Measurements from ENCODE around the gene CPNE4.

CPNE4 gene

DNA sequence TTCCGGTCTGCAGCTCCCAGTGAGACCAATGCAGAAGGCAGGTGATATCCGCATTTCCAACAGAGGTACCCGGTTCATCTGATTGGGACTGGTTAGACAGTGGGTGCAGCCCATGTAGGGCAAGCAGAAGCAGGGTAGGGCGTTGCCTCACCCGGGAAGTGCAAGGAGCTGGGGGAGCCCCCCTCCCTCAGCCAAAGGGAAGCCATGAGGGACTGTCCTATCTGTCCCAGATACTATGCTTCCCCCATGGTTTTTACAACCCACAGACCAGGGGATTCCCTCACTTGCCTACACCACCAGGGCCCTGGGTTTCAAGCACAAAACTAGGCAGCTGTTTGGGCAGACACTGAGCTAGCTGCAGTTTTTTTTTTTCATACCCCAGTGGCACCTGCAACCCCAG is 71.8 kb downstream of the CPNE4 start:
- H3K36me3 ChIP-seq (ENCODE audit: insufficient read depth, low read length) = no peaks in the 10 kb centered on the region
- TF ChIP-seq EZH2 (IDR thresholded peaks at IDR 0.05) (no peak), FOXP2 (optimal IDR thresholded peaks at IDR 0.05; ENCODE audit: control extremely low read depth, extremely low read length, insufficient read depth) (no peak), POLR2AphosphoS5 (IDR thresholded peaks at IDR 0.05; ENCODE audit: borderline replicate concordance, low read depth, low read length) (no peak)
- H3K9ac ChIP-seq (ENCODE audit: insufficient read length) = no peak overlapping the region
- no peak for DNase-seq (ENCODE audit: low read depth, low spot score)
- no peak overlapping the region for H3K27ac ChIP-seq
- H3K4me3 ChIP-seq = no peak overlapping the region
- H3K9me3 ChIP-seq (ENCODE audit: low read depth, low read length) = no peaks in the 10 kb centered on the region

DNA sequence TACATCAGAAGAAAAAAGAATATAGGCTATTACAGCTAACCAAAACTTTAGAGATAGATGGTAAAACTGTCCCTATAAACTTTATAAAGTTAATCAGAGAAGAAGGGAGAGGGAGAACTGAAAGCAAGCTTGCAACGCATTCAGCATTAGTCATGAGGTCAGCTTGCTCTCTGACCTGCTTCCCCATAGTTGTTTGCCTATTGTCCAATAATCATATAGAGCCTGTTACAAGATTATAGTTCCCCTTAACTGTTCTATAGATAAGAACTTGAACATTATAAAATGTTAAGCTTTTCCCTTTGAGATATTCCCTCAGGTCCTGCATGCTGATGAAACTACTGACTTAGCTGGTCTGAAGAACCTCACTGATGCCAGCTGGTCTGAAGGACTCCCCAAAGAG is 74.5 kb downstream of the CPNE4 start:
- no peaks in the 10 kb centered on the region for H3K9me3 ChIP-seq (ENCODE audit: low read depth, low read length)
- no peaks in the 10 kb centered on the region for H3K36me3 ChIP-seq (ENCODE audit: insufficient read depth, low read length)
- H3K4me3 ChIP-seq = no peak overlapping the region
- TF ChIP-seq FOXP2 (optimal IDR thresholded peaks at IDR 0.05; ENCODE audit: control extremely low read depth, extremely low read length, insufficient read depth) (no peak), POLR2AphosphoS5 (IDR thresholded peaks at IDR 0.05; ENCODE audit: borderline replicate concordance, low read depth, low read length) (no peak), EZH2 (IDR thresholded peaks at IDR 0.05) (no peak)
- no peak for DNase-seq (ENCODE audit: low read depth, low spot score)
- no peak overlapping the region for H3K27ac ChIP-seq
- H3K9ac ChIP-seq (ENCODE audit: insufficient read length) = no peak overlapping the region

DNA sequence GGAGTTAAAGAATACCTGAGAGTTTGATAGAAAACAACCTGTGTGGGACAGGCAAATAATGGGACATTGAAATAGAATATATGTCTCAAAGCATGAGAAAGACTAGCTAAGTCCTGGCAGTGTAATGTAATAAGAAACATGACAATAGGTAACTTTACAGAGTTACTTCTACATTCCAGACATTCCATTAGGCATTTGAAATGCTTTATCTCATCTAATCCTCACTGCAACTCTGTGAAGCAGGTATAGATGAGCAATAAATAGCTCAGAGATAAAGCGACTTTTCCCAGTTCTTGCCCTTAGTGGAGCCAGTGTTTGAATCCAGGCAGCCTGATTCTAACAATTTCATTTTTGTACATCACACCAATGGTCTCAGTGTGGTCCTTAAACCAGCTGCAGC is 76.8 kb downstream of the CPNE4 start:
- Histone ChIP-seq H3K9me3 (ENCODE audit: low read depth, low read length) (no peaks in the 10 kb centered on the region), H3K9ac (ENCODE audit: insufficient read length) (no peak overlapping the region), H3K4me3 (no peak overlapping the region), H3K36me3 (ENCODE audit: insufficient read depth, low read length) (no peaks in the 10 kb centered on the region), H3K27ac (no peak overlapping the region)
- TF ChIP-seq EZH2 (IDR thresholded peaks at IDR 0.05) (no peak), FOXP2 (optimal IDR thresholded peaks at IDR 0.05; ENCODE audit: control extremely low read depth, extremely low read length, insufficient read depth) (no peak), POLR2AphosphoS5 (IDR thresholded peaks at IDR 0.05; ENCODE audit: borderline replicate concordance, low read depth, low read length) (no peak)
- no peak for DNase-seq (ENCODE audit: low read depth, low spot score)

DNA sequence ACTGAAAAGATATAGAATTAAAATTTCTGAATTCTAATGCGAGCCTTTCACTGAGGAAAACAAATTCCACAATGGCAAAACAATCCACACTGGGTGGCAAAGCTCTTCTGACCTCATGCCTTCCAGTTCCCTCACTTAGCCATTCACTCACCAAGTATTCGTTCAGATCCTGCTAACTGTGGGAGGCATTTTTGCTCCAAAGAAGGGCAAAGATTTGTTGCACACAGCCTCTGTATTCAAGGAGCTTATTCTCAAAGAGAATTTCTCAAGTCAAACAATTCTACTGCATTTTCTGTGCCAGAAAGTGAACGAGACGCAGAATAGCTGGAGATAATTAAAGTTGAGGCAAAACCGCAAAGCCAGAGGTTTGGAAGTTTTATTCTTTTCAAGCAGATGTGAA is 77.3 kb downstream of the CPNE4 start:
- Histone ChIP-seq H3K4me3 (no peak overlapping the region), H3K27ac (no peak overlapping the region), H3K9ac (ENCODE audit: insufficient read length) (no peak overlapping the region), H3K36me3 (ENCODE audit: insufficient read depth, low read length) (no peaks in the 10 kb centered on the region), H3K9me3 (ENCODE audit: low read depth, low read length) (no peaks in the 10 kb centered on the region)
- no peak for TF ChIP-seq POLR2AphosphoS5 (IDR thresholded peaks at IDR 0.05; ENCODE audit: borderline replicate concordance, low read depth, low read length)
- no peak for TF ChIP-seq FOXP2 (optimal IDR thresholded peaks at IDR 0.05; ENCODE audit: control extremely low read depth, extremely low read length, insufficient read depth)
- TF ChIP-seq EZH2 (IDR thresholded peaks at IDR 0.05) = no peak
- no peak for DNase-seq (ENCODE audit: low read depth, low spot score)

DNA sequence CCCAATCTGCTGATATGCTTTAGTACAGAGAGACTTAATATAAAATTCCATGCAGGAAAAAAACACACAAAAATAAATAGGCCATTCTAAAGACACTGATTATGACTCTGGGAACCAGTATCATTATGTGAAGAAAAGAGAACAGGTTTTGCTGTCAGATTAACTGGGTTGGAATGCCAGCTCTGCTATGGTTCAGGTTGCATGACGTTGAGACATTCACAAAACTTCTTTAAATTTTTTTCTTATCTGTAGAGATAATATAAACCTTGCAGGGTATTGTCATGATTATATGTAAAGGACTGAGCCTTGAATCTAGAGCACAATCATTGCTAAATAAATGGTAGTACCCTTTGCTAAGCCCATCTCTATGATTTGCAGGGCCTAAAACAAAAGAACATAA is 86.0 kb downstream of the CPNE4 start:
- Histone ChIP-seq H3K36me3 (ENCODE audit: insufficient read depth, low read length) (no peaks in the 10 kb centered on the region), H3K4me3 (no peak overlapping the region), H3K27ac (no peak overlapping the region), H3K9ac (ENCODE audit: insufficient read length) (no peak overlapping the region), H3K9me3 (ENCODE audit: low read depth, low read length) (no peaks in the 10 kb centered on the region)
- DNase-seq (ENCODE audit: low read depth, low spot score) = no peak
- TF ChIP-seq EZH2 (IDR thresholded peaks at IDR 0.05) (no peak), POLR2AphosphoS5 (IDR thresholded peaks at IDR 0.05; ENCODE audit: borderline replicate concordance, low read depth, low read length) (no peak), FOXP2 (optimal IDR thresholded peaks at IDR 0.05; ENCODE audit: control extremely low read depth, extremely low read length, insufficient read depth) (no peak)

DNA sequence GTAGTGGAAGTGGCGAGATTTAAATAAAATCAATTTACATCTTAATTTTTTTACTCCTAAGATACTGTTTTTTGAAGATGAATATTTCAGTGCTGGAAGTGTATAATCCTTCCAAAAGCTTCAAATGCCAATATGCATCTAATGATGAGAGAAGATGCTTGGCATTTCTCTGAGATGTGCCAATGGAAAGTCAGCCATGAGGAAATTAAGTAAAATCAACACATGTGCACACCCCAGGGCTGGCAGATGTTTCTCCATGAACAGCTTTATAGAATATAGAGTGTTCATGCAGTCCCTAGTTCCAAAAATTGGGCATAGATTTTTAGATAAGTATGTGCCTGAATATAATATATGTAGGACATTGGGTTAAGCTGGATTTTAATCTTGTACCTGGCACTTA is 90.1 kb downstream of the CPNE4 start:
- Histone ChIP-seq H3K9ac (ENCODE audit: insufficient read length) (no peak overlapping the region), H3K9me3 (ENCODE audit: low read depth, low read length) (no peaks in the 10 kb centered on the region), H3K27ac (no peak overlapping the region), H3K36me3 (ENCODE audit: insufficient read depth, low read length) (no peaks in the 10 kb centered on the region), H3K4me3 (no peak overlapping the region)
- TF ChIP-seq FOXP2 (optimal IDR thresholded peaks at IDR 0.05; ENCODE audit: control extremely low read depth, extremely low read length, insufficient read depth) (no peak), POLR2AphosphoS5 (IDR thresholded peaks at IDR 0.05; ENCODE audit: borderline replicate concordance, low read depth, low read length) (no peak), EZH2 (IDR thresholded peaks at IDR 0.05) (no peak)
- no peak for DNase-seq (ENCODE audit: low read depth, low spot score)

DNA sequence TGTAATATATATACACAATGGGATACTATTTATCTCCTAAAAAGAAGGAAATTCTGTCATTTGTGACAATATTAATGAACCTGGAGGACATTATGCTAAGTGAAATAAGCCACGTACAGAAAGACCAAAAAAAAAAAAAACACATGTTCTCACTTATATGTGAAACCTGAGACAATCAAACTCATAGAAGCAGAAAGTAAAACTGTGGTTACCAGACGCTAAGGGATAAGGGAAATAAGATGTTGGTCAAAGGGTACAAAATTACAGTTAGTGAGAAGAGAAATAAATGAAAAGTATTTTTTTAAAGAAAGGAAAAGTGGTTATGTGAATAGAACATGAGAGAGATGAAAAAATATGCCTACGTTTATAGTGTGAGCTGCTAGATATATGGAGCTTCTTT is 101.1 kb downstream of the CPNE4 start:
- H3K4me3 ChIP-seq = no peak overlapping the region
- no peak for DNase-seq (ENCODE audit: low read depth, low spot score)
- H3K36me3 ChIP-seq (ENCODE audit: insufficient read depth, low read length) = no peaks in the 10 kb centered on the region
- no peak overlapping the region for H3K9ac ChIP-seq (ENCODE audit: insufficient read length)
- H3K9me3 ChIP-seq (ENCODE audit: low read depth, low read length) = no peaks in the 10 kb centered on the region
- no peak for TF ChIP-seq EZH2 (IDR thresholded peaks at IDR 0.05)
- TF ChIP-seq FOXP2 (optimal IDR thresholded peaks at IDR 0.05; ENCODE audit: control extremely low read depth, extremely low read length, insufficient read depth) = no peak
- no peak for TF ChIP-seq POLR2AphosphoS5 (IDR thresholded peaks at IDR 0.05; ENCODE audit: borderline replicate concordance, low read depth, low read length)
- H3K27ac ChIP-seq = no peak overlapping the region

GRCh38 chr3:131928593-131928992 is 106.2 kb downstream of the CPNE4 start:
- H3K36me3 ChIP-seq (ENCODE audit: insufficient read depth, low read length) = no peaks in the 10 kb centered on the region
- H3K9me3 ChIP-seq (ENCODE audit: low read depth, low read length) = no peaks in the 10 kb centered on the region
- no peak for TF ChIP-seq FOXP2 (optimal IDR thresholded peaks at IDR 0.05; ENCODE audit: control extremely low read depth, extremely low read length, insufficient read depth)
- no peak for TF ChIP-seq POLR2AphosphoS5 (IDR thresholded peaks at IDR 0.05; ENCODE audit: borderline replicate concordance, low read depth, low read length)
- no peak for TF ChIP-seq EZH2 (IDR thresholded peaks at IDR 0.05)
- no peak overlapping the region for H3K9ac ChIP-seq (ENCODE audit: insufficient read length)
- DNase-seq (ENCODE audit: low read depth, low spot score) = no peak
- H3K4me3 ChIP-seq = no peak overlapping the region
- H3K27ac ChIP-seq = no peak overlapping the region

DNA sequence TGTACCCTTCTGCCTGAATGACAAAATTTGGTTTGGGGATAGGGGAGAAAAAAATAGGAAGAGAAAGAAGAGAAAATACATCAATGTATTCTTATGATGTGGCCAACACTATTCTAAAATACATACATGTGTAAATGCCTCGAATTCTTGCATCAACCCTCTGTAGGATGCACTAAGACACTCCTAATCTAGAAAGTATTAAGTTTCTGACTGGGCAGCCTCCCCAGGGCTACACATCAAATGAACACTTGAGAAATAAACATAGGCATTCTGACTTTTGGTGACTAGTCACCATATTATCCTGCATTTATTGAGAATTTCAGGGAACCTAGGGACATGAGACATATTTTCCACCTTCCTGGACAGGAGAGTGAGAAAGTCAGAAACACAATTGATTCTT is 109.2 kb downstream of the CPNE4 start:
- H3K4me3 ChIP-seq = no peak overlapping the region
- TF ChIP-seq POLR2AphosphoS5 (IDR thresholded peaks at IDR 0.05; ENCODE audit: borderline replicate concordance, low read depth, low read length) = no peak
- no peak for TF ChIP-seq EZH2 (IDR thresholded peaks at IDR 0.05)
- TF ChIP-seq FOXP2 (optimal IDR thresholded peaks at IDR 0.05; ENCODE audit: control extremely low read depth, extremely low read length, insufficient read depth) = no peak
- H3K9me3 ChIP-seq (ENCODE audit: low read depth, low read length) = no peaks in the 10 kb centered on the region
- no peak for DNase-seq (ENCODE audit: low read depth, low spot score)
- no peaks in the 10 kb centered on the region for H3K36me3 ChIP-seq (ENCODE audit: insufficient read depth, low read length)
- no peak overlapping the region for H3K27ac ChIP-seq
- H3K9ac ChIP-seq (ENCODE audit: insufficient read length) = no peak overlapping the region

Data from SK-N-MC (cell line).